NCI-H748 (cell line): ENCODE results near the gene PAPPA.

Experiments used
- DNase-seq: peaks from one replicate; lab custom pipeline; 2025; ENCODE audit not compliant: unreplicated experiment; lab: John Stamatoyannopoulos, UW

Gene PAPPA

DNA sequence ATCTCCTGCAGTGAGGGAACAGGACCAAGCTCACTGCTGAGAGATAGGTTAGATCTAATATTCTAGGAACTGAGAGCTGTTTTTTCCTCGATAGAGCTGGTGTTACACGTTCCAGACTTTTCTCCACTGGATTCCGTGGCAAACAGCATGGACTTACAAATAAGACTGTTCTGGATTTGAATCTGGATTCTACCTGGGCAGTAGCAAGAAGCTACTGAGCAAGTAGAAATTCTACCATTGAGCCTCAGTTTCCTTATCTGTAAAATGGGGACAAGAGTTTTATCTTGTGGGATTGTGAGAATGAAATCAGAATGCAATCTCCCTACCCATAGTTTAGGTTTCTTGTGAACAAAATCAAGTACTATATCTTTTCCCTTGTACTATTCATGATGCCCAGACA lies 294.8 kb downstream of the PAPPA start:
- no peak for DNase-seq

GRCh38 chr9:116449949-116450348 lies 296.4 kb downstream of the PAPPA start:
- DNase-seq: no peak

GRCh38 chr9:116450378-116451139 lies 297.0 kb downstream of the PAPPA start:
- DNase-seq: no peak

DNA sequence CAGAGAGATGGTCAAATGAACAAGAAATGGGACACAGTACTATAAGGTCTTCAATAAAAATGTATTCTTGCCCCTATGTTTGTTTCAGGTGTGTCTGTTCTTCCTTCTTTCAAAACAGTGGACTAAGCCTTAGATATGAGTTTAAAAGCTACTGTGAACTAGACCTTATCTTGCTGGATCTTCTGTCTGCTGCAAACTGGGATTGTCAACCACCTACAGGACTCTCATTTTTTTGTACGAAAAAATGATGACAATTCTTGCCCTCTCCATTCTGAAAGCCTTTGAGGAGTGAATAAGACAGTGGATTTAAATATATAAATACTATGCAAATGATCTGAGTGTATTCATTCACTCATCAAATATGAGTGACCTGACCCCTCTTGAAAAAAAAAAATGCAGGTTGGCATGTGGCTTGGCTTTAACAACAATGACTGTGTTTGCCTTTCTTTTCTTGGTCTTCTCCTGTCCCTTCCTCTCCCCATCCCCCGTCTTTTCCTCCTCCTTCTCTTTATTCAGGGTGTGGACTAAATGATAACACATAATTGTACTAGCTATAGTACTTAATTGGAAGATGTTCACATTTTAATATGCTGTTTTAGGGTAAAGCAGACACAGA lies 298.0 kb downstream of the PAPPA start:
- no peak for DNase-seq
